ENCODE data around the gene NECTIN1. TPM values are rescaled to one million over a fixed set of nuclear protein-coding genes. Genes with fewer than 3 reads are reported as not detected.

NECTIN1 gene
- total and polyA plus RNA-seq, 2 experiments from 2014 or later = 3.6 to 7.4 TPM

- no peak overlapping the region for H3K4me3 ChIP-seq
- H3K36me3 ChIP-seq (replicated peaks; ENCODE audit: insufficient read depth, low read depth) = no peaks in the 10 kb centered on the region
Observed at GRCh38 chr11:119639642-119640205, 89.3 kb downstream of the NECTIN1 start.

GRCh38 chr11:119638851-119639250 is 90.1 kb downstream of the NECTIN1 start:
- Histone ChIP-seq H3K4me2 (no peak overlapping the region), H3K9me3 (ENCODE audit: low read depth) (no peaks in the 10 kb centered on the region), H3K9me2 (replicated peaks; ENCODE audit: insufficient read depth) (no peaks in the 10 kb centered on the region), H3K4me3 (no peak overlapping the region), H3K36me3 (replicated peaks; ENCODE audit: insufficient read depth, low read depth) (no peaks in the 10 kb centered on the region), H3K79me2 (no peaks in the 10 kb centered on the region), H3K27me3 (no peaks in the 10 kb centered on the region), H2AFZ (no peak overlapping the region), H3K27ac (no peak overlapping the region), H4K20me1 (ENCODE audit: insufficient read depth, poor library complexity, severe bottlenecking) (no peaks in the 10 kb centered on the region), H3K4me1 (ENCODE audit: insufficient read depth) (no peaks in the 10 kb centered on the region)
- DNase-seq (ENCODE audit: low spot score) = no peak
- no peak for TF ChIP-seq EZH2 (IDR thresholded peaks at IDR 0.05; ENCODE audit: borderline replicate concordance)
- TF ChIP-seq, protein P1, sequence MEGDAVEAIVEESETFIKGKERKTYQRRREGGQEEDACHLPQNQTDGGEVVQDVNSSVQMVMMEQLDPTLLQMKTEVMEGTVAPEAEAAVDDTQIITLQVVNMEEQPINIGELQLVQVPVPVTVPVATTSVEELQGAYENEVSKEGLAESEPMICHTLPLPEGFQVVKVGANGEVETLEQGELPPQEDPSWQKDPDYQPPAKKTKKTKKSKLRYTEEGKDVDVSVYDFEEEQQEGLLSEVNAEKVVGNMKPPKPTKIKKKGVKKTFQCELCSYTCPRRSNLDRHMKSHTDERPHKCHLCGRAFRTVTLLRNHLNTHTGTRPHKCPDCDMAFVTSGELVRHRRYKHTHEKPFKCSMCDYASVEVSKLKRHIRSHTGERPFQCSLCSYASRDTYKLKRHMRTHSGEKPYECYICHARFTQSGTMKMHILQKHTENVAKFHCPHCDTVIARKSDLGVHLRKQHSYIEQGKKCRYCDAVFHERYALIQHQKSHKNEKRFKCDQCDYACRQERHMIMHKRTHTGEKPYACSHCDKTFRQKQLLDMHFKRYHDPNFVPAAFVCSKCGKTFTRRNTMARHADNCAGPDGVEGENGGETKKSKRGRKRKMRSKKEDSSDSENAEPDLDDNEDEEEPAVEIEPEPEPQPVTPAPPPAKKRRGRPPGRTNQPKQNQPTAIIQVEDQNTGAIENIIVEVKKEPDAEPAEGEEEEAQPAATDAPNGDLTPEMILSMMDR (IDR thresholded peaks at IDR 0.05; ENCODE audit: poor library complexity) = no peak
- TF ChIP-seq EZH2phosphoT487 (IDR thresholded peaks at IDR 0.05; ENCODE audit: low read depth, severe bottlenecking, unreplicated experiment) = no peak
- 79% methylated on average over 11 of the region's 11 CpGs for WGBS (ENCODE audit: low lambda C conversion rate, missing lambda C conversion rate)

More at GRCh38 chr11:119639642-119640205, 89.3 kb downstream of the NECTIN1 start:
- H3K27me3 ChIP-seq = no peaks in the 10 kb centered on the region
- H3K9me2 ChIP-seq (replicated peaks; ENCODE audit: insufficient read depth) = no peaks in the 10 kb centered on the region
- no peak overlapping the region for H3K4me2 ChIP-seq
- H3K4me1 ChIP-seq (ENCODE audit: insufficient read depth) = no peaks in the 10 kb centered on the region
- DNase-seq (ENCODE audit: low spot score) = no peak
- H3K27ac ChIP-seq = no peak overlapping the region
- no peak overlapping the region for H2AFZ ChIP-seq
- H4K20me1 ChIP-seq (ENCODE audit: insufficient read depth, poor library complexity, severe bottlenecking) = no peaks in the 10 kb centered on the region
- H3K79me2 ChIP-seq = no peaks in the 10 kb centered on the region
- no peaks in the 10 kb centered on the region for H3K9me3 ChIP-seq (ENCODE audit: low read depth)
- 68% methylated on average over 11 of the region's 11 CpGs for WGBS (ENCODE audit: low lambda C conversion rate, missing lambda C conversion rate)
- TF ChIP-seq, protein P1 (IDR thresholded peaks at IDR 0.05; ENCODE audit: poor library complexity) = no peak
- no peak for TF ChIP-seq EZH2phosphoT487 (IDR thresholded peaks at IDR 0.05; ENCODE audit: low read depth, severe bottlenecking, unreplicated experiment)
- no peak for TF ChIP-seq EZH2 (IDR thresholded peaks at IDR 0.05; ENCODE audit: borderline replicate concordance)

DNA sequence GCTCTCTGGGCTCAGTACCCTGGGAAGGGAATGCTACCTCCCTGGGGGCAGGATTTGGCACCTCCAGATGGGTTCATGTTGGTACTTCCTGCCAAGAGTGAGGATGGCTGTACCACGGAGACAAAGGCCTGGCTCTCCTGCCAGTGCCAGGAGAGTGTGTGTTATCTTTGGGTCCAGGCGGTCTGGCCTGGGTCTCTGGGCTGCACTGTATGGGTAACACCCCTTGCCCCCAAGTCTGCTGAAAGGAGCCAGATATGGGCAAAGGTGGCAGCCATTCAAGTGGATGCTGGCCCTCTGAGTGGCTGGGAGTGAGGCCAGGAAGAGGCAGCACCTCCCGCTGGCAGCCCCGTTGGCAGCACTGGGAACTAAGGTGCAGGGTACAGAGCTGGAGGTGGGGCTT is 91.5 kb downstream of the NECTIN1 start:
- Histone ChIP-seq H2AFZ (no peak overlapping the region), H3K4me3 (no peak overlapping the region), H3K27me3 (no peaks in the 10 kb centered on the region), H3K27ac (no peak overlapping the region), H3K4me1 (ENCODE audit: insufficient read depth) (no peaks in the 10 kb centered on the region), H4K20me1 (ENCODE audit: insufficient read depth, poor library complexity, severe bottlenecking) (no peaks in the 10 kb centered on the region), H3K36me3 (replicated peaks; ENCODE audit: insufficient read depth, low read depth) (no peaks in the 10 kb centered on the region), H3K4me2 (no peak overlapping the region), H3K79me2 (no peaks in the 10 kb centered on the region), H3K9me3 (ENCODE audit: low read depth) (no peaks in the 10 kb centered on the region), H3K9me2 (replicated peaks; ENCODE audit: insufficient read depth) (no peaks in the 10 kb centered on the region)
- no peak for TF ChIP-seq EZH2phosphoT487 (IDR thresholded peaks at IDR 0.05; ENCODE audit: low read depth, severe bottlenecking, unreplicated experiment)
- no peak for TF ChIP-seq EZH2 (IDR thresholded peaks at IDR 0.05; ENCODE audit: borderline replicate concordance)
- TF ChIP-seq, protein P1 (IDR thresholded peaks at IDR 0.05; ENCODE audit: poor library complexity) = no peak
- DNase-seq (ENCODE audit: low spot score) = no peak
- 86% methylated on average over 4 of the region's 4 CpGs for WGBS (ENCODE audit: low lambda C conversion rate, missing lambda C conversion rate)
